ENCODE measurements around the gene SMG6.

- TF ChIP-seq SMC3 (IDR thresholded peaks at IDR 0.05; ENCODE audit: low read depth, low read length) (no peak), RAD21 (IDR thresholded peaks at IDR 0.05; ENCODE audit: low read length) (no peak)
- TF ChIP-seq, protein P1, sequence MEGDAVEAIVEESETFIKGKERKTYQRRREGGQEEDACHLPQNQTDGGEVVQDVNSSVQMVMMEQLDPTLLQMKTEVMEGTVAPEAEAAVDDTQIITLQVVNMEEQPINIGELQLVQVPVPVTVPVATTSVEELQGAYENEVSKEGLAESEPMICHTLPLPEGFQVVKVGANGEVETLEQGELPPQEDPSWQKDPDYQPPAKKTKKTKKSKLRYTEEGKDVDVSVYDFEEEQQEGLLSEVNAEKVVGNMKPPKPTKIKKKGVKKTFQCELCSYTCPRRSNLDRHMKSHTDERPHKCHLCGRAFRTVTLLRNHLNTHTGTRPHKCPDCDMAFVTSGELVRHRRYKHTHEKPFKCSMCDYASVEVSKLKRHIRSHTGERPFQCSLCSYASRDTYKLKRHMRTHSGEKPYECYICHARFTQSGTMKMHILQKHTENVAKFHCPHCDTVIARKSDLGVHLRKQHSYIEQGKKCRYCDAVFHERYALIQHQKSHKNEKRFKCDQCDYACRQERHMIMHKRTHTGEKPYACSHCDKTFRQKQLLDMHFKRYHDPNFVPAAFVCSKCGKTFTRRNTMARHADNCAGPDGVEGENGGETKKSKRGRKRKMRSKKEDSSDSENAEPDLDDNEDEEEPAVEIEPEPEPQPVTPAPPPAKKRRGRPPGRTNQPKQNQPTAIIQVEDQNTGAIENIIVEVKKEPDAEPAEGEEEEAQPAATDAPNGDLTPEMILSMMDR (IDR thresholded peaks at IDR 0.05), result no peak
Measured at GRCh38 chr17:2087597-2088211, 215.9 kb downstream of the SMG6 start.
